Uterus (tissue), 2 donors: ENCODE measurements around the gene VSIG10L2.

ENCODE experiments used
- POLR2A ChIP-seq, 2 donors: fragments of 450-650 bp; IDR thresholded peaks; one replicate each; pipeline ENCODE4 v1.6.1; 2016; ENCODE audit warnings: antibody characterized with exemption in 2 of 2, mild to moderate bottlenecking in 1 of 2, moderate library complexity in 1 of 2
- TF ChIP-seq, protein P1 (sequence below), 4 experiments: fragments of 200-600 bp in 2 of 4; fragments of 450-650 bp in 2 of 4; sonication (generic) in 2 of 4; IDR thresholded peaks; one replicate each; pipeline ENCODE4 v1.5.1; 2016 to 2019; ENCODE audit warnings: antibody characterized with exemption in 4 of 4, mild to moderate bottlenecking in 2 of 4, moderate library complexity in 1 of 4

DNA sequence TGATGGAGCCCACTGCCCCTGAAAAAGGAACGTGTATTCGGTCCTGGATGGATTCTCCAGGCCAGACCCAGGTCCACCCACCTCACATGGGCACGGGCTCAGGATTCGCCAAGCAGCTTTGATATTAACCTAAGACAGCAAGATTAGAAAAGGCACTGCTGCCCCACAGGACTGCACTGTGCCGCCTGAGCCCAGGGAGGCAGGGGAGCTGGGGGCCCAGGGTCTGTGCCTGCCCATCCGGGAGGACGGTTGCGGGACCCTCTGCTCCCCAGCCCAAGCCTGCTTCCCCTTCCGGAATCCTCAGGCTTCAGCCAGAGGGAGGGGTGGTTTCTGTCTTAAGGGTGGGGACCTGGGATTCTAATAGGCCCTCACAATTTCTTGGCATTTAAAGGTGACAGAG is 13.5 kb upstream of the VSIG10L2 start:
- TF ChIP-seq, protein P1, sequence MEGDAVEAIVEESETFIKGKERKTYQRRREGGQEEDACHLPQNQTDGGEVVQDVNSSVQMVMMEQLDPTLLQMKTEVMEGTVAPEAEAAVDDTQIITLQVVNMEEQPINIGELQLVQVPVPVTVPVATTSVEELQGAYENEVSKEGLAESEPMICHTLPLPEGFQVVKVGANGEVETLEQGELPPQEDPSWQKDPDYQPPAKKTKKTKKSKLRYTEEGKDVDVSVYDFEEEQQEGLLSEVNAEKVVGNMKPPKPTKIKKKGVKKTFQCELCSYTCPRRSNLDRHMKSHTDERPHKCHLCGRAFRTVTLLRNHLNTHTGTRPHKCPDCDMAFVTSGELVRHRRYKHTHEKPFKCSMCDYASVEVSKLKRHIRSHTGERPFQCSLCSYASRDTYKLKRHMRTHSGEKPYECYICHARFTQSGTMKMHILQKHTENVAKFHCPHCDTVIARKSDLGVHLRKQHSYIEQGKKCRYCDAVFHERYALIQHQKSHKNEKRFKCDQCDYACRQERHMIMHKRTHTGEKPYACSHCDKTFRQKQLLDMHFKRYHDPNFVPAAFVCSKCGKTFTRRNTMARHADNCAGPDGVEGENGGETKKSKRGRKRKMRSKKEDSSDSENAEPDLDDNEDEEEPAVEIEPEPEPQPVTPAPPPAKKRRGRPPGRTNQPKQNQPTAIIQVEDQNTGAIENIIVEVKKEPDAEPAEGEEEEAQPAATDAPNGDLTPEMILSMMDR (IDR thresholded peaks at IDR 0.05) = no peak
- TF ChIP-seq POLR2A (IDR thresholded peaks at IDR 0.05) = no peak
